ENCODE data around the gene LMX1B.
"Not testable (repeated sequence)": the region's sequence is repeated elsewhere in the genome, so short reads cannot be mapped to it uniquely, and the experiment has no call there.

Gene LMX1B

GRCh38 chr9:126698756-126699155 is 85.0 kb downstream of the LMX1B start:
- no peak for DNase-seq

GRCh38 chr9:126699401-126699881 is 85.7 kb downstream of the LMX1B start:
- no peak for DNase-seq

GRCh38 chr9:126700296-126700695 is 86.6 kb downstream of the LMX1B start:
- no peak for DNase-seq

- no peak for DNase-seq
Observed at GRCh38 chr9:126700903-126701812, 87.4 kb downstream of the LMX1B start.

GRCh38 chr9:126701813-126702140 is 88.0 kb downstream of the LMX1B start:
- DNase-seq, result no peak

- peak; percentile 3 for DNase-seq
Observed at GRCh38 chr9:126702151-126703001, 88.6 kb downstream of the LMX1B start.

- no peak for DNase-seq
Observed at GRCh38 chr9:126703002-126703865, 89.5 kb downstream of the LMX1B start.

GRCh38 chr9:126703866-126704156 is 90.1 kb downstream of the LMX1B start:
- no peak for DNase-seq

GRCh38 chr9:126704157-126704891 is 90.6 kb downstream of the LMX1B start:
- no peak for DNase-seq

- DNase-seq, result peak; percentile 58
Observed at GRCh38 chr9:126704892-126705766, 91.4 kb downstream of the LMX1B start.

- DNase-seq, result peak; percentile 64
Observed at GRCh38 chr9:126705767-126706697, 92.3 kb downstream of the LMX1B start.

- no peak for DNase-seq
Observed at GRCh38 chr9:126706698-126707053, 92.9 kb downstream of the LMX1B start.

GRCh38 chr9:126707083-126707482 is 93.4 kb downstream of the LMX1B start:
- no peak for DNase-seq

- DNase-seq, result not testable (repeated sequence)
Observed at GRCh38 chr9:126707712-126708111, 94.0 kb downstream of the LMX1B start.

GRCh38 chr9:126708178-126708577 is 94.5 kb downstream of the LMX1B start:
- DNase-seq, result no peak

GRCh38 chr9:126709241-126709640 is 95.5 kb downstream of the LMX1B start:
- no peak for DNase-seq

- DNase-seq, result no peak
Observed at GRCh38 chr9:126715382-126715781, 101.7 kb downstream of the LMX1B start.

GRCh38 chr9:126717441-126717840 is 103.7 kb downstream of the LMX1B start:
- DNase-seq, result not testable (repeated sequence)

- peak; percentile 45 for DNase-seq
Observed at GRCh38 chr9:126719618-126720031, 105.9 kb downstream of the LMX1B start.

- DNase-seq, result no peak
Observed at GRCh38 chr9:126720036-126720435, 106.3 kb downstream of the LMX1B start.

Measured in NCI-H748 treated with DMSO at 0.1 percent for 48 hours (cell line).